AG09309 (cell line): ENCODE results near the gene CHPF.

Experiments used
- DNase-seq: peaks from one replicate; pipeline ENCODE4 v3.0.0-alpha.2; 2010; ENCODE audit warnings: low read depth
- H3K4me3 ChIP-seq: 2 replicates; pipeline ENCODE4 v1.5.1; 2011; ENCODE audit warnings: mild to moderate bottlenecking, low read depth, low read length, moderate library complexity; ENCODE audit not compliant: control insufficient read depth
- TF ChIP-seq, protein P1 (sequence below): IDR thresholded peaks from 2 replicates; pipeline ENCODE4 v1.5.1; 2011; ENCODE audit warnings: mild to moderate bottlenecking, low read depth, low read length, inconsistent platforms; ENCODE audit not compliant: insufficient read depth, control insufficient read depth; ENCODE audit errors: missing control alignments

The CHPF gene

GRCh38 chr2:219572237-219573001 is 28.8 kb upstream of the CHPF start, which contains the start of gene INHA:
Gene INHA, plus strand, starts transcription at chr2:219572310. Its CDS starts 65 bp downstream, at chr2:219572375.
- TF ChIP-seq, protein P1, sequence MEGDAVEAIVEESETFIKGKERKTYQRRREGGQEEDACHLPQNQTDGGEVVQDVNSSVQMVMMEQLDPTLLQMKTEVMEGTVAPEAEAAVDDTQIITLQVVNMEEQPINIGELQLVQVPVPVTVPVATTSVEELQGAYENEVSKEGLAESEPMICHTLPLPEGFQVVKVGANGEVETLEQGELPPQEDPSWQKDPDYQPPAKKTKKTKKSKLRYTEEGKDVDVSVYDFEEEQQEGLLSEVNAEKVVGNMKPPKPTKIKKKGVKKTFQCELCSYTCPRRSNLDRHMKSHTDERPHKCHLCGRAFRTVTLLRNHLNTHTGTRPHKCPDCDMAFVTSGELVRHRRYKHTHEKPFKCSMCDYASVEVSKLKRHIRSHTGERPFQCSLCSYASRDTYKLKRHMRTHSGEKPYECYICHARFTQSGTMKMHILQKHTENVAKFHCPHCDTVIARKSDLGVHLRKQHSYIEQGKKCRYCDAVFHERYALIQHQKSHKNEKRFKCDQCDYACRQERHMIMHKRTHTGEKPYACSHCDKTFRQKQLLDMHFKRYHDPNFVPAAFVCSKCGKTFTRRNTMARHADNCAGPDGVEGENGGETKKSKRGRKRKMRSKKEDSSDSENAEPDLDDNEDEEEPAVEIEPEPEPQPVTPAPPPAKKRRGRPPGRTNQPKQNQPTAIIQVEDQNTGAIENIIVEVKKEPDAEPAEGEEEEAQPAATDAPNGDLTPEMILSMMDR = no peak
- DNase-seq = no peak
- H3K4me3 ChIP-seq = peak within 1 kb of the TSS; percentile 69

- no peak for DNase-seq
Observed at GRCh38 chr2:219571311-219572236, 28.0 kb upstream of the CHPF start, which contains the start of gene OBSL1. Gene OBSL1, minus strand, starts transcription at chr2:219571539. Its CDS starts 307 bp downstream, at chr2:219571232.

DNA sequence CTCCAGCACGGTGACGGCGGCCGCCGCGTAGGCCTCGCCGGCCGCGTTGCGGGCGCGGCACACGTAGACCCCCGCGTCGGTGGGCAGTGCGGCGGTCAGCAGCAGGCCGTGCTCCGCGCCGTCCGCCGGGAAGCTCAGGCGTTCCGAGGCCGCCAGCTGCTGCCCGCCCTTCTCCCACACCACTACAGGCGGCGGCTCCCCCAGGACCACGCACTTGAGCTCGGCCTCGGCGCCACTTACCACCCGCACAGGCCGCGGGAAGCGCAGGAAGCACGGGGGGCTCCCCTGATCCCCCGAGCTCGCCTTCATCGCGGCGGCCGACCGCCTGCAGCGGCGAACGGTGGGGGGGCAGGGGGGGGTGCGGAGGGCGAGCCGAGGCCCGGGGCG is 27.3 kb upstream of the CHPF start:
- TF ChIP-seq, protein P1 = no peak
- DNase-seq = no peak
- peak overlapping the region; percentile 69 for H3K4me3 ChIP-seq

More at GRCh38 chr2:219571311-219572236, 28.0 kb upstream of the CHPF start, which contains the start of gene OBSL1:
- TF ChIP-seq, protein P1 = no peak
- H3K4me3 ChIP-seq = peak within 1 kb of the TSS; percentile 69

GRCh38 chr2:219570194-219570923 is 26.8 kb upstream of the CHPF start:
- TF ChIP-seq, protein P1 = no peak
- H3K4me3 ChIP-seq = peak overlapping the region; percentile 69
- no peak for DNase-seq

- peak overlapping the region; percentile 69; the same call in 1 of the 2 replicates for H3K4me3 ChIP-seq
- TF ChIP-seq, protein P1 = no peak
- no peak for DNase-seq
Observed at GRCh38 chr2:219569635-219570034, 26.0 kb upstream of the CHPF start.

GRCh38 chr2:219569041-219569440 is 25.4 kb upstream of the CHPF start:
- TF ChIP-seq, protein P1 = no peak
- H3K4me3 ChIP-seq = no peak overlapping the region
- DNase-seq = no peak
